HEK293 (cell line): Measurements from ENCODE around the gene TMA7B.

Experiments
- CTCF ChIA-PET: fragments of 350-600 bp; formaldehyde crosslinking; extraction: SDS; loops from one replicate; lab custom pipeline; 2021; ENCODE audit warnings: antibody characterized with exemption; lab: Yijun Ruan, JAX
- POLR2A ChIA-PET: fragments of 300-600 bp; formaldehyde crosslinking; extraction: SDS; loops from one replicate; lab custom pipeline; 2020; ENCODE audit warnings: antibody characterized with exemption, inconsistent platforms; lab: Yijun Ruan, JAX
- H3K27ac ChIP-seq: fragments of 200-500 bp; sonication (Bioruptor generic); 2 replicates; pipeline ENCODE4 v1.5.1; 2014; ENCODE audit warnings: low read depth, low read length, control low read depth, inconsistent platforms; ENCODE audit errors: extremely low read depth
- H3K36me3 ChIP-seq, 2 experiments: fragments of 200-500 bp in 1 of 2; sonication (Bioruptor generic) in 1 of 2; 1 replicate in 1 of 2; 2 replicates in 1 of 2; pipeline ENCODE4 v1.5.1; 2014 to 2017; ENCODE audit warnings: inconsistent platforms in 2 of 2, low read length in 2 of 2; ENCODE audit not compliant: control insufficient read depth in 2 of 2, insufficient read depth in 1 of 2
- H3K4me1 ChIP-seq: fragments of 200-500 bp; sonication (Bioruptor generic); 2 replicates; pipeline ENCODE4 v1.5.1; 2014; ENCODE audit warnings: mild to moderate bottlenecking, low read length, inconsistent platforms; ENCODE audit not compliant: control insufficient read depth, insufficient read depth
- H3K4me3 ChIP-seq: 2 replicates; pipeline ENCODE4 v1.5.1; 2011; ENCODE audit warnings: low read depth, mild to moderate bottlenecking, control low read depth, low read length, moderate library complexity
- H3K9me3 ChIP-seq: fragments of 200-500 bp; sonication (Bioruptor generic); 2 replicates; pipeline ENCODE4 v1.5.1; 2014; ENCODE audit warnings: low read depth, low read length, inconsistent platforms; ENCODE audit not compliant: control insufficient read depth, insufficient read depth
- EGR2 ChIP-seq: fragments of 450-650 bp; formaldehyde crosslinking; IDR thresholded peaks from 2 replicates; pipeline ENCODE4 v1.5.1; 2016; ENCODE audit warnings: low read depth, missing biosample characterization, missing genetic modification characterization
- HOXD13 ChIP-seq: sonication (generic); formaldehyde crosslinking; IDR thresholded peaks from 2 replicates; pipeline ENCODE4 v1.8.0; 2022; ENCODE audit warnings: missing genetic modification reagents, borderline replicate concordance
- KLF7 ChIP-seq: fragments of 450-650 bp; formaldehyde crosslinking; IDR thresholded peaks from 2 replicates; pipeline ENCODE4 v1.5.1; 2016; ENCODE audit warnings: missing biosample characterization, missing genetic modification characterization, borderline replicate concordance
- PRDM2 ChIP-seq: fragments of 450-650 bp; formaldehyde crosslinking; IDR thresholded peaks from 2 replicates; pipeline ENCODE4 v1.5.1; 2016; ENCODE audit warnings: missing biosample characterization, missing genetic modification characterization, borderline replicate concordance
- PRDM4 ChIP-seq: fragments of 450-650 bp; formaldehyde crosslinking; IDR thresholded peaks from 2 replicates; pipeline ENCODE4 v1.5.1; 2017; ENCODE audit warnings: missing biosample characterization, missing genetic modification characterization
- WT1 ChIP-seq: fragments of 450-650 bp; formaldehyde crosslinking; IDR thresholded peaks from 2 replicates; pipeline ENCODE4 v1.5.1; 2016; ENCODE audit warnings: missing biosample characterization, missing genetic modification characterization
- YY2 ChIP-seq: fragments of 450-650 bp; formaldehyde crosslinking; IDR thresholded peaks from 2 replicates; pipeline ENCODE4 v1.5.1; 2016; ENCODE audit warnings: missing biosample characterization, missing genetic modification characterization
- ZBTB6 ChIP-seq: fragments of 450-650 bp; formaldehyde crosslinking; IDR thresholded peaks from 2 replicates; pipeline ENCODE4 v1.5.1; 2017; ENCODE audit warnings: missing biosample characterization, missing genetic modification characterization
- ZFHX2 ChIP-seq: fragments of 450-650 bp; formaldehyde crosslinking; conservative IDR thresholded peaks from 2 replicates; pipeline ENCODE4 v1.5.1; 2016; ENCODE audit warnings: missing biosample characterization, missing genetic modification characterization
- ZNF112 ChIP-seq: fragments of 450-650 bp; formaldehyde crosslinking; IDR thresholded peaks from 2 replicates; pipeline ENCODE4 v1.5.0; 2017; ENCODE audit warnings: missing biosample characterization, missing genetic modification characterization
- ZNF184 ChIP-seq: fragments of 450-650 bp; IDR thresholded peaks from 2 replicates; pipeline ENCODE4 v1.5.1; 2018; ENCODE audit warnings: missing biosample characterization, mild to moderate bottlenecking, missing genetic modification characterization
- ZNF211 ChIP-seq: fragments of 450-650 bp; formaldehyde crosslinking; IDR thresholded peaks from 2 replicates; pipeline ENCODE4 v1.5.1; 2016; ENCODE audit warnings: low read depth, missing biosample characterization, missing genetic modification characterization
- ZNF239 ChIP-seq: fragments of 450-650 bp; formaldehyde crosslinking; IDR thresholded peaks from 2 replicates; pipeline ENCODE4 v1.5.1; 2016; ENCODE audit warnings: missing biosample characterization, missing genetic modification characterization
- ZNF292 ChIP-seq: fragments of 450-650 bp; formaldehyde crosslinking; IDR thresholded peaks from 2 replicates; pipeline ENCODE4 v1.5.1; 2016; ENCODE audit warnings: low read depth, missing biosample characterization, missing genetic modification characterization, borderline replicate concordance
- ZNF324 ChIP-seq: fragments of 450-650 bp; formaldehyde crosslinking; IDR thresholded peaks from 2 replicates; pipeline ENCODE4 v1.5.1; 2016; ENCODE audit warnings: missing biosample characterization, missing genetic modification characterization
- ZNF521 ChIP-seq: fragments of 450-650 bp; formaldehyde crosslinking; IDR thresholded peaks from 2 replicates; pipeline ENCODE4 v1.5.1; 2017; ENCODE audit warnings: missing biosample characterization, mild to moderate bottlenecking, missing genetic modification characterization
- ZNF658 ChIP-seq: fragments of 450-650 bp; formaldehyde crosslinking; IDR thresholded peaks from 2 replicates; pipeline ENCODE4; 2016; ENCODE audit warnings: missing biosample characterization, missing genetic modification characterization
- ZNF692 ChIP-seq: fragments of 450-650 bp; formaldehyde crosslinking; IDR thresholded peaks from 2 replicates; pipeline ENCODE4 v1.5.1; 2016; ENCODE audit warnings: missing biosample characterization, missing genetic modification characterization
- ZNF777 ChIP-seq: fragments of 450-650 bp; formaldehyde crosslinking; IDR thresholded peaks from 2 replicates; pipeline ENCODE4 v1.5.1; 2017; ENCODE audit warnings: missing biosample characterization, missing genetic modification characterization, borderline replicate concordance

Gene TMA7B

GRCh38 chr22:39947220-39948216 lies 12.7 kb upstream of the TMA7B start:
- Histone ChIP-seq H3K4me1 (no peaks in the 10 kb centered on the region), H3K27ac (no peak overlapping the region), H3K9me3 (no peaks in the 10 kb centered on the region), H3K4me3 (no peak overlapping the region), H3K36me3 (no peaks in the 10 kb centered on the region)
- ChIA-PET CTCF (interaction anchor here (0.6 to 0.9 kb wide), 2 partner anchors 12 to 13 kb away, joined by 3 to 4 read pairs; no protein-coding TSS in a partner anchor), POLR2A (interaction anchor here (0.5 kb wide), 1 partner anchor 406 kb away, joined by 3 read pairs; no protein-coding TSS in a partner anchor)
- no peak for TF ChIP-seq ZNF521 (tag by site-specific recombination)
- no peak for TF ChIP-seq ZNF184 (tag by site-specific recombination)
- TF ChIP-seq ZNF777 (tag by site-specific recombination): no peak
- TF ChIP-seq KLF7 (tag by site-specific recombination): no peak
- TF ChIP-seq ZNF211: no peak
- no peak for TF ChIP-seq ZNF239 (tag by site-specific recombination)
- no peak for TF ChIP-seq ZNF292
- no peak for TF ChIP-seq PRDM2 (tag by site-specific recombination)
- no peak for TF ChIP-seq PRDM4 (tag by site-specific recombination)
- no peak for TF ChIP-seq WT1

GRCh38 chr22:39949964-39950737 lies 10.0 kb upstream of the TMA7B start:
- no peaks in the 10 kb centered on the region for H3K4me1 ChIP-seq
- no peak overlapping the region for H3K4me3 ChIP-seq
- H3K36me3 ChIP-seq: no peaks in the 10 kb centered on the region
- CTCF ChIA-PET: interaction anchor here (0.6 to 0.9 kb wide), 3 partner anchors 26 to 73 kb away, joined by 3 to 4 read pairs (median 3); no protein-coding TSS in a partner anchor
- no peak overlapping the region for H3K27ac ChIP-seq
- POLR2A ChIA-PET: no interaction called here
- H3K9me3 ChIP-seq: no peaks in the 10 kb centered on the region
- TF ChIP-seq YY2 (tag by site-specific recombination) (no peak), ZNF324 (tag by site-specific recombination) (no peak), WT1 (peak; percentile 47; the same call in 1 of the 2 replicates), ZNF112 (tag by site-specific recombination) (no peak), HOXD13 (no peak), ZFHX2 (peak; percentile 92), ZNF692 (no peak), EGR2 (tag by site-specific recombination) (peak; percentile 98), ZNF658 (tag by site-specific recombination) (no peak), ZBTB6 (tag by site-specific recombination) (no peak)
